HG03432 (cell line): ENCODE data around the gene CPEB3.

Source experiments
- ATAC-seq: cut with Tn5 transposase; IDR thresholded peaks from one replicate; pipeline ENCODE4 v1.9.1; 2021; ENCODE audit warnings: mild to moderate bottlenecking, moderate library complexity; ENCODE audit not compliant: unreplicated experiment

The CPEB3 gene

DNA sequence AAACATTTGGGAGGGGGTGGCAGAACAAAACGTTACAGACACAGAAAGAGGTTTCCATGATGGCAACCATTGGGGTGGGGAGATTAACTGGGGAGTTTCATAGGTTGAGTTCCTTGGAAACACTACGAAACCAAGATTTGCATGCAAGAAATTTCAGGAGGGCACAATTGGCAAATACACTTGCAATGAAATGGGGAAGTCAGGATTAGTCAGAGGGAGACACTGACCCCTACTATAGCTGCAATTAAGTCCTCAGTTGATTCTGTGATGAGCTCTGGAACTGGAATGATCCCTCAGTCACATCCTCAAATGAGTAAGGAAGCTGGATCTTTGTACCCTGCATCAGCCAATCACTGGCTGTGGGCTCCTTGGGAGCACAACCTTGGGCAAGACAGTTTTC is 22.1 kb downstream of the CPEB3 start:
- no peak for ATAC-seq

- peak; percentile 69 for ATAC-seq
These were observed 23.5 kb downstream of the CPEB3 start for GRCh38 chr10:92267343-92267742.

GRCh38 chr10:92265687-92266258 is 25.1 kb downstream of the CPEB3 start:
- no peak for ATAC-seq

GRCh38 chr10:92264249-92264648 is 26.6 kb downstream of the CPEB3 start:
- ATAC-seq, result no peak

GRCh38 chr10:92263396-92263795 is 27.5 kb downstream of the CPEB3 start:
- ATAC-seq, result no peak

- ATAC-seq, result no peak
These were observed 42.3 kb downstream of the CPEB3 start for GRCh38 chr10:92248566-92248965.

GRCh38 chr10:92244796-92245195 is 46.1 kb downstream of the CPEB3 start:
- ATAC-seq, result peak; percentile 63

GRCh38 chr10:92242910-92243671 is 47.8 kb downstream of the CPEB3 start:
- ATAC-seq, result peak; percentile 33

- ATAC-seq, result no peak
These were observed 48.5 kb downstream of the CPEB3 start for GRCh38 chr10:92242380-92242779.

DNA sequence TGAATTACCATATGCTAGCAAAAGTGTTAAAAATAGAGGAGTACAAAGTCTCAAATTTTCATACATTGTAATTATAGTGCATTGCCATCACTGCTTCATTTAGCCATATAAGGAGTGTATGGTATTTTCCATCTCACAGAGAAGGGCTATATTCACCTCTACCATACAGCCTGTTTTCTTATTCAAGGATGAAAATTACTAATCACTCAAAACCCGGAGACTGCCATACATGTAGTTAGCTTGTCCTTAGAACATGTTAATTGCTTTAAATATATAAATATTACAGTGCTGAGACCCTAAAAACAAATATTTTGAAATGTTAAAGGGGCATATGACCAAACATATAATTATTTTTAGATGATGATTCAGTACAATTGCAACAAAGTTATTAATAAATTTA is 49.4 kb downstream of the CPEB3 start:
- no peak for ATAC-seq

GRCh38 chr10:92241158-92241500 is 49.7 kb downstream of the CPEB3 start:
- no peak for ATAC-seq

DNA sequence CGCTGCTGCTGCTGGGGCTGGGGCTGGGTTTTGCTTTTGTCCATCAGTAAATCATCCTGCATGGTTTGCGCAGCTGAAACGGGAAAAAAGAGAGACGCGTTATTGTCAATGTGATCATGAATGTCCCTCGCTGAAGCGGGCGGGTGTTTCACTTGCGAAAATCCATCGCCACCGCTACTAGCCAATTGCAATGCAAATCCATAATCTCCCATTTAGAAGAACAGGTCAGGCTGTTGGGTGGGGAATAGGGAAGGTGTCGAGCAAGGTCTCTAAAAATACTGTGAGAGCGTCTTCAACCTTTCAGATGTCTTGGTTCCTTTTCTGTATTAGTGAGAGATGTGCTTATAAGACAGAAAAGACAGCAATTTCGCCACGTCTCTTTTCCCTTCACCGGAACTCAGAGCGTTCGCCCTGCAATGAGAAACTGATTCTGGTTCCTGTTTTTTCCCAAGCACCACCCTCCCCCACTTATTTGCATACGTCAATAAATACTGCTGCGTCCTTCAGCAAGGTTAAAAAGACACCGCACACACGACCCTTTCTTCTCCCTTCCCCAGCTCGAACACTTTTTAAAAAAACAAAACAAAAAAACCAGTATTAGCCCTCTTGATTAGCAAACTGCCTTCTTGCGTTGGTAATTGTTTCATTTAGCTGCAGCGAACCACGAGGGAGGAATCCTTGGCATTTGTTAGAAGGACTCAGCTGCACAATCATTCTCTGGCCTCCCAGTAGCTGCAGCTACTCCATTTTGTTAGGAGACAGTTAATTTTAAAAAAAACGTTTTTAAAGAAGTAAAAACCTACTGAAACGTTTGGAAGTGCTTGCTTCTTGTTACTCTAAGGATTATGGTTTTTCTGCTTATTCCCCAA is 50.4 kb downstream of the CPEB3 start:
- peak; percentile 47 for ATAC-seq

- peak; percentile 43 for ATAC-seq
These were observed 51.1 kb downstream of the CPEB3 start for GRCh38 chr10:92239600-92240288.

DNA sequence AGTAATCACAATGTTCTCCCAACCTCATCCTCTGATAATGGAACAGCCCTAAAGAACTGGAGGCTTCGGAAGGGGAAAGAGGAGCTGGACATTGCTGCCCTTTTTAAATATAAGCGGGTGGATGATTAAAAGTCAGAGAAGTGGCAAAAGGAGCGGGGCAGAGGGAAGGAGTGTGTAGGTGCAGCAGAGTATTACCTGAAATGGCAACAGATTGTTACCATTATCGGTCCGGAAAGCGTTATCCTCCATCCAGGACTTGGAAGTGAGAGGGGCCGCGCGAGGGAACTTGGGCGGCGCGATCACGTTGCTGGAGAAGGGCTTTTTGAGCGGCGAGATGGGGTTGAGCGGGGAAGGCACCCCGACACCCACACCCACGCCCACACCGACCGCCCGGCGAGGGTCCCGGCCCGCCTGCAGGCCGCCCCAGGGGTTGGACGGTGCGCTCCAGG is 51.7 kb downstream of the CPEB3 start:
- no peak for ATAC-seq

DNA sequence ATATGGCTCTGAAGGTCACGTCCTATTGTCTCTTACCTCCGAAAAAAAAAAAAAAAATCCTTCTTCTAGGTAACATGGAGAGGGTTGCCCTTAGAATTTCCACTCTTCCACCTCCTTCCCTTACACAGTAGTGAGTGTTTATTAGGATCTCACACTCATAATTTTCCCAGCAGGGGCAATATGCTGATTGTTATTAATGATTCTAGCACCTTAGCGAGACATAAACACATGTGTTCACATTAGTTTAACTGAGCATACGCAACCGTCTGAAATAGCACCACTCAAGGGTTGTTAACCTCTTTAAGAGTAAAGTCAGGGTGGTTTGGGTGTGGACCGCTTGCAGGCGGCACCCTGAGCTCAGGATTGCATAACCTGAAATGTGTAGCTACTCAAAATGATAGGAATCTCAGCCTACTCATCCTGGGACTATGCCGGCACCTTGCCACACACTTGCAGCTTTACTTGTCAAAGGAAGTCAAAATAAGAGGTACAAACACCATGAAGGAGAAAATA is 52.2 kb downstream of the CPEB3 start:
- no peak for ATAC-seq

GRCh38 chr10:92238054-92238585 is 52.8 kb downstream of the CPEB3 start:
- ATAC-seq, result no peak

- ATAC-seq, result no peak
These were observed 59.7 kb downstream of the CPEB3 start for GRCh38 chr10:92231196-92231595.

- ATAC-seq, result no peak
These were observed 68.1 kb downstream of the CPEB3 start for GRCh38 chr10:92222603-92223262.

GRCh38 chr10:92219559-92219958 is 71.3 kb downstream of the CPEB3 start:
- ATAC-seq, result no peak

- no peak for ATAC-seq
These were observed 72.3 kb downstream of the CPEB3 start for GRCh38 chr10:92218569-92218968.
